ENCODE measurements around the gene CD2BP2.

CD2BP2 gene

GRCh38 chr16:30395155-30395991 is 40.3 kb upstream of the CD2BP2 start, which contains the start of gene ZNF48:
Gene ZNF48, plus strand, starts transcription at chr16:30395420. Its CDS starts 375 bp downstream, at chr16:30395795.
- H3K36me3 ChIP-seq (ENCODE audit: insufficient read depth) = 0 out of 2 replicates have a peak, but pooled peaks cover 3% of the 10 kb centered on the region
- TF ChIP-seq, protein P1, sequence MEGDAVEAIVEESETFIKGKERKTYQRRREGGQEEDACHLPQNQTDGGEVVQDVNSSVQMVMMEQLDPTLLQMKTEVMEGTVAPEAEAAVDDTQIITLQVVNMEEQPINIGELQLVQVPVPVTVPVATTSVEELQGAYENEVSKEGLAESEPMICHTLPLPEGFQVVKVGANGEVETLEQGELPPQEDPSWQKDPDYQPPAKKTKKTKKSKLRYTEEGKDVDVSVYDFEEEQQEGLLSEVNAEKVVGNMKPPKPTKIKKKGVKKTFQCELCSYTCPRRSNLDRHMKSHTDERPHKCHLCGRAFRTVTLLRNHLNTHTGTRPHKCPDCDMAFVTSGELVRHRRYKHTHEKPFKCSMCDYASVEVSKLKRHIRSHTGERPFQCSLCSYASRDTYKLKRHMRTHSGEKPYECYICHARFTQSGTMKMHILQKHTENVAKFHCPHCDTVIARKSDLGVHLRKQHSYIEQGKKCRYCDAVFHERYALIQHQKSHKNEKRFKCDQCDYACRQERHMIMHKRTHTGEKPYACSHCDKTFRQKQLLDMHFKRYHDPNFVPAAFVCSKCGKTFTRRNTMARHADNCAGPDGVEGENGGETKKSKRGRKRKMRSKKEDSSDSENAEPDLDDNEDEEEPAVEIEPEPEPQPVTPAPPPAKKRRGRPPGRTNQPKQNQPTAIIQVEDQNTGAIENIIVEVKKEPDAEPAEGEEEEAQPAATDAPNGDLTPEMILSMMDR (conservative IDR thresholded peaks at IDR 0.05; ENCODE audit: low read depth, low read length) = no peak
- H3K9ac ChIP-seq = peak within 1 kb of the TSS; percentile 60
- H4K20me1 ChIP-seq (ENCODE audit: insufficient read depth) = no peaks in the 10 kb centered on the region
- peak within 1 kb of the TSS; percentile 36; the same call in 1 of the 2 replicates for H3K27ac ChIP-seq
- peak within 1 kb of the TSS; percentile 87 for H2AFZ ChIP-seq (ENCODE audit: low read depth)
- no peaks in the 10 kb centered on the region for H3K27me3 ChIP-seq (ENCODE audit: insufficient read depth, low read depth)
- H3K4me2 ChIP-seq = peak within 1 kb of the TSS; percentile 93
- peaks cover 13% of the 10 kb centered on the region; the same call in 1 of the 2 replicates for H3K79me2 ChIP-seq (ENCODE audit: insufficient read depth, low read depth)
- peaks cover 14% of the 10 kb centered on the region for H3K4me1 ChIP-seq (ENCODE audit: low read depth, poor library complexity, severe bottlenecking)
- no peak within 1 kb of the TSS for H3K4me3 ChIP-seq (IDR thresholded peaks at IDR 0.05; ENCODE audit: insufficient read depth, low read depth, low read length)

- TF ChIP-seq, protein P1 (conservative IDR thresholded peaks at IDR 0.05; ENCODE audit: low read depth, low read length) = no peak
- Histone ChIP-seq H3K79me2 (ENCODE audit: insufficient read depth, low read depth) (peaks cover 13% of the 10 kb centered on the region; the same call in 1 of the 2 replicates), H3K4me1 (ENCODE audit: low read depth, poor library complexity, severe bottlenecking) (peaks cover 14% of the 10 kb centered on the region), H2AFZ (ENCODE audit: low read depth) (peak overlapping the region; percentile 87), H3K4me3 (IDR thresholded peaks at IDR 0.05; ENCODE audit: insufficient read depth, low read depth, low read length) (no peak overlapping the region), H4K20me1 (ENCODE audit: insufficient read depth) (no peaks in the 10 kb centered on the region), H3K9ac (peak overlapping the region; percentile 60; the same call in 1 of the 2 replicates), H3K4me2 (peak overlapping the region; percentile 72), H3K36me3 (ENCODE audit: insufficient read depth) (0 out of 2 replicates have a peak, but pooled peaks cover 3% of the 10 kb centered on the region), H3K27ac (no peak overlapping the region), H3K27me3 (ENCODE audit: insufficient read depth, low read depth) (no peaks in the 10 kb centered on the region)
These were observed 39.6 kb upstream of the CD2BP2 start for GRCh38 chr16:30394592-30395154.

GRCh38 chr16:30383521-30383920 is 28.4 kb upstream of the CD2BP2 start:
- no peaks in the 10 kb centered on the region for H3K27me3 ChIP-seq (ENCODE audit: insufficient read depth, low read depth)
- H3K9ac ChIP-seq = no peak overlapping the region
- H3K4me1 ChIP-seq (ENCODE audit: low read depth, poor library complexity, severe bottlenecking) = no peaks in the 10 kb centered on the region
- H2AFZ ChIP-seq (ENCODE audit: low read depth) = no peak overlapping the region
- H3K4me2 ChIP-seq = no peak overlapping the region
- no peak overlapping the region for H3K4me3 ChIP-seq (IDR thresholded peaks at IDR 0.05; ENCODE audit: insufficient read depth, low read depth, low read length)
- no peaks in the 10 kb centered on the region for H4K20me1 ChIP-seq (ENCODE audit: insufficient read depth)
- H3K79me2 ChIP-seq (ENCODE audit: insufficient read depth, low read depth) = 0 out of 2 replicates have a peak, but pooled peaks cover 4% of the 10 kb centered on the region
- H3K27ac ChIP-seq = no peak overlapping the region
- no peaks in the 10 kb centered on the region for H3K36me3 ChIP-seq (ENCODE audit: insufficient read depth)
- TF ChIP-seq, protein P1 (conservative IDR thresholded peaks at IDR 0.05; ENCODE audit: low read depth, low read length) = no peak

DNA sequence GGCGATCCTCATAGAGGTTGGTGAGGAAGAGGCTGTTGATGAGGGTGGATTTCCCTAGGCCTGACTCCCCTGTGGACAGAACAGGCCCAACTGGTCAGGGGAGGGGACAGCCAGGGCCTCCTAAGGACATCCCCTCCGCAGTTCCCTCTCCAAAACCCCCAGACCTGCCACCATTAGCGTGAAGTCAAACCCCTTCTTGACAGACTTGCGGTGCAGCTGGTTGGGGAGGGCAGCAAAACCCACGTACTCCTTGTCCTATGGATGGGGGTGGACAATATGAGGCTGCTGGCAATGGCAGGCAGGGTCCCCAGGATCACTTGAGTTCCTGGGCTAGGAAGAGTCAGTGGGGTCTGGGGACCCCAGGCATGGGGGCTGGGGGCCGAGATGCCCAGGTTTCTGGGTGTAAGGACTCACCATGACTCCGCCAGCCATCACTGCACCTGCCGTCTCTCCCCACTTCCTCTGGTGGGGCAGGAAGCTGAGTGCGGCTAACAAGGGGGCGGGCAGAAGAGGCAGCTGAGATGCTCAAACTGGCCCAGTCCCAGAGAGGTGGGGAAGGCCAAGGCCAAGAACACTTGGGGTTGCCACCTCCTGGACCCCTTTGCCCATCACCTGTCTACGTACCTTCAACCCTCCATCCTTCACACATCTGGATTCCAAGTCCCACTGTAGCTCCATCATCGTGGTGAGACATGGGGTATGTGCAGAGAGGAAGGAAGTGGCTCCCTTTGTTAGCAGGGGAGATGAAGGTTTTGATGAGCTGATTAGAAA is 27.2 kb upstream of the CD2BP2 start, which contains the start of gene SEPTIN1:
Gene SEPTIN1 (minus strand): TSS at position 451 of the 771 bp plus-strand sequence. CDS start 19 bp downstream, at position 432.
- no peaks in the 10 kb centered on the region for H4K20me1 ChIP-seq (ENCODE audit: insufficient read depth)
- TF ChIP-seq, protein P1 (conservative IDR thresholded peaks at IDR 0.05; ENCODE audit: low read depth, low read length) = no peak
- no peak within 1 kb of the TSS for H3K4me3 ChIP-seq (IDR thresholded peaks at IDR 0.05; ENCODE audit: insufficient read depth, low read depth, low read length)
- no peaks in the 10 kb centered on the region for H3K36me3 ChIP-seq (ENCODE audit: insufficient read depth)
- H3K79me2 ChIP-seq (ENCODE audit: insufficient read depth, low read depth) = 0 out of 2 replicates have a peak, but pooled peaks cover 4% of the 10 kb centered on the region
- H3K27ac ChIP-seq = no peak within 1 kb of the TSS
- no peak within 1 kb of the TSS for H3K4me2 ChIP-seq
- H2AFZ ChIP-seq (ENCODE audit: low read depth) = no peak within 1 kb of the TSS
- H3K27me3 ChIP-seq (ENCODE audit: insufficient read depth, low read depth) = no peaks in the 10 kb centered on the region
- no peak within 1 kb of the TSS for H3K9ac ChIP-seq
- peaks cover 2% of the 10 kb centered on the region for H3K4me1 ChIP-seq (ENCODE audit: low read depth, poor library complexity, severe bottlenecking)
